Measurements from ENCODE around the gene PAF1. TPM values are rescaled to one million over a fixed set of nuclear protein-coding genes. Genes with fewer than 3 reads are reported as not detected.
A peak's percentile ranks its signal among the peaks of the same experiment; 100 is the strongest.
"Not testable (repeated sequence)": the region's sequence is repeated elsewhere in the genome, so short reads cannot be mapped to it uniquely, and the experiment has no call there.

Gene PAF1
- total RNA-seq, 3 donors from 2014 or later = 48.0 to 50.8 (median 50.2) TPM

DNA sequence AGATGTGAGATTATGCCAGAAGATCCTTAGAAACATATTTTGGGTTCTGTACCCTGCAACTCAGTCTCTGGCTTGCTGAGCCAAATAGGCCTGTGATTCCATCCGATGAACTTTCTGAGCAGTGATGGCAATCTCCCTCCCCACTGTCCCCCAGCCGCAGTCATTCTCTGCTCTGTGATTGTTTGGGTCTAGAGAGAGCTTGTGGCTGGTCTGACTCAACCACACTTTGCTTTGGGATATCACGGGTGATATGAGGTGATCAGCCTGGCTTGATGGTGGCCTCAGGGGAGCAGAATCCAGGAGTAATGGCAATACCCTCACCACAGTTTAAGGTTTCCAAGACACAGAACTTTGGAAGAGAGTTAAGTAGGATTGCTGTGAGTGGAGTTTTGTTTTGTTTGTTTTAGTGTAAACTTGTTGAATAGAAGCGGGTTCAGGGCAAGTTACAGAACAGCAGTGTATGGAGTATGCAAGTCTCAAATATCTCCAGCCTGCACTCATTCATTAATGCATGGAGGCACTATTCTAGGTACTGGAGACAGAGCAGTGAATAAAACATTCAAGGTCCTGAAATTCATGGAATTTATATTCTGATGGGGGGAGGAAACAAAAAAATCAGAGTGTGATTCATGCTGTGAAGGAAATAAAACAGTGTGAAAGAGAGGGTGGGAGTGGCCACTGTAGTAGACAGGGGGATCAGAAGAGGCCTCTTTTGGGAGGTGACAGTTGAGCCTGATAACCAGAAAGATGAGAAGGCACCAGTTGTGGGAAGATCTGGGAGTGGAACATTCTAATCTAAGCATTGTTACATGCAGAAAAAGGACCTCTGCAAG is 43.4 kb downstream of the PAF1 start:
- DNase-seq (no peak), ATAC-seq (no peak)
- Mint-ChIP-seq H3K36me3 (ENCODE audit: insufficient read depth) (peaks cover 41% of the 10 kb centered on the region), H3K27me3 (ENCODE audit: low read depth) (no peaks in the 10 kb centered on the region), H3K4me3 (no peak overlapping the region), H3K9me3 (no peaks in the 10 kb centered on the region), H3K4me1 (ENCODE audit: low read depth) (peaks cover 72% of the 10 kb centered on the region)

DNA sequence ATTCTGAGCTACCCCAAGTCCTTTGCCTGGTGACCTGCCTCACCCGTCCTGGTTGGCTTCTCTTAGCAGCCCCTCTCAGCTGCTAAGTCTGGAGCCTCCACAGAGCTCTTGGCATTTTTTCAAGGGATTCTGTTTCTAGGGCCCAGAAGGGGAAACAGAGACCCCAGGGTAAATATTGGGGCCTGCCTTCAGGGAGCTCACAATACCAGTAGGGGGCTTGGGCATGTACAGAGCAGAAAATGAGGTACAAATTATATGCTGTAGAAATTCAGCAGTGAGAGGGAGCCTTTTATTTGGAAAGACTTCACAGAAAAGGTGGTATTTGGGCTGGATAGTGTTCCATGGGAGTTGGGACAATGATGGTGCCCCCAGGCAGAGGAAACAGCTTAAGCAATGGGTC is 45.0 kb downstream of the PAF1 start:
- no peak for DNase-seq
- ATAC-seq = no peak
- H3K36me3 Mint-ChIP-seq (ENCODE audit: insufficient read depth) = peaks cover 31% of the 10 kb centered on the region
- no peak overlapping the region for H3K4me3 Mint-ChIP-seq
- H3K9me3 Mint-ChIP-seq = no peaks in the 10 kb centered on the region
- H3K27me3 Mint-ChIP-seq (ENCODE audit: low read depth) = no peaks in the 10 kb centered on the region
- H3K4me1 Mint-ChIP-seq (ENCODE audit: low read depth) = peaks cover 65% of the 10 kb centered on the region

DNA sequence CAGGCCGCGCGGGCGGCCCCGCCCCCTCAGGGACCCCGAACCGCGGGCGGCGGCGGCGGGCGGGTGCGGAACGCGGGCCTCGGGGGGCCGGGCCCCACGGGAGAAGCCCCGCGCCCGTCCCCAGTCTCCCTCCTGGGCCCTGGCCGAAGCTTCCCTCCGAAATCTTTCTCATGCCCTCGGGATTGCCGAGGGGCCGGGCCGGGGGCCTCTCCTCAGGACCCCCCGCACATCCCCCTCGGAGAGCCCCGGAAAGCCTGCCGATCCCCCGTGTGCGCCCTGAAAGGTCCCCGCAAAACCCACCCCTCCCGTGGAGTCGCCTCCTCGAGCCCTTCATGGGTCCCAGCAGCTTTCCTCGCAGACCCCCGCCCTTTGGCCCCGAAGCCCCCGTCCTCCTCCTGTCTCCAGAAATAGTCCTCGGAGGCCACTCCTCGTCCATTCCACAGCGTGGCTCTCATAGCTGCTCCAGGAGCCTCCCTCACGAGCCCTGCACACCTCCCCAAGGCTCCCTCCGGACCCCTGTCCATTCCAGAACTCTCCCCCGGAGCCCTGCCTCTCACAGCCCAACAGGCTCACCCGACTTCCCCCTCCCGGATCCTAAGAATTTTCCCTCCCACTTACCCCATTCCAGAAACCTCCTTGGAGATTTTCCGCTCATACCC is 48.1 kb downstream of the PAF1 start:
- ATAC-seq (no peak), DNase-seq (no peak)
- H3K4me3 Mint-ChIP-seq = peak overlapping the region; percentile 86
- H3K9me3 Mint-ChIP-seq = no peaks in the 10 kb centered on the region
- H3K4me1 Mint-ChIP-seq (ENCODE audit: low read depth) = peaks cover 64% of the 10 kb centered on the region
- no peaks in the 10 kb centered on the region for H3K27me3 Mint-ChIP-seq (ENCODE audit: low read depth)
- peaks cover 16% of the 10 kb centered on the region for H3K36me3 Mint-ChIP-seq (ENCODE audit: insufficient read depth)

DNA sequence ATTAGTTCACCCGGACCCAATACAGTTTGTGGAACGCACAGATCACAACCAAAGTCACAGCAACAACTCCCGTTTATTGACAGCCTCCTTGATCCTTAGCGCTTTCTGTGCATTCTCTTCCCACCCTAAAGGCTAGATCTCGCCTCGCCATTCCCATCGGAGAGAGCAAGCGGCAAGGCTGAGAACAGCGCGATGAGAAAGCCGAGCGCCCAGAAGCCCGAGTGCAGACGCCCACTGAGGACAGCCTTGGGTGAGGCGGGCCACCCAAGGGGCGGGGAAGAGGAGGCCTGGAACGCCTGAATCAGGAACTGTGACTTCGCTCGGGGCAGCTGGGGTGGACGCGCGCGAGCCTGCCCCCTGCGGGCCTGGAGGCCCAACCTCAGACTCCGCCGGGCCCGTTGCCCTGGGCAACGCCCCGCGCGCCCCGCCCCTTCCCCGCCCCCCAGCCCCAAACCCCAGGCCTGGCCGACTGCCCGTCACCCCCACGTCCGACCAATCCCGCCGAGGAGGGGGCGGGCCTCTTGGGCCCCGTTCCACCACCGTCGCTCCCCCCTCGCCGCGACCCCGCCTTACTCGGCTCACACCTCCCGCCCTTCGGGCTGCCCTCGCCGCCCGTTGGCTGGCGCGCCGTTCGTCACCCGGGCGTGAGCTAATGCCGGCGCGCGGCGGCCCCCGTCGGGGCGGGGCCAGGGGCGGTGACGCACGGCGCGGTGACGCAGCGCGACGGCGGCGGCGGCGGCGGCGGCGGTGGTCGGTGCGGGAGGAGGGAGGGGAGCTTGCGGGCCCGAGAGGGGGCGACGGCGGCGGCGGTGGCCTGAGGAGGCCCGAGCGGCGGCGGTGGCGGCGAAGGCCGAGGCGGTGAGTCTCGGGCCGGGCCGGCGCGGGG is 48.9 kb downstream of the PAF1 start, which contains the start of gene SAMD4B:
Gene SAMD4B, plus strand, starts transcription at position 703 of the 886 bp plus-strand sequence. CDS start 14,473 bp downstream, outside the sequence.
- ATAC-seq (peak; percentile 89 to 91), DNase-seq (peak; percentile 99)
- Mint-ChIP-seq H3K36me3 (ENCODE audit: insufficient read depth) (peaks cover 13% of the 10 kb centered on the region), H3K27me3 (ENCODE audit: low read depth) (no peaks in the 10 kb centered on the region), H3K4me3 (peak within 1 kb of the TSS; percentile 97), H3K9me3 (no peaks in the 10 kb centered on the region), H3K4me1 (ENCODE audit: low read depth) (peaks cover 63% of the 10 kb centered on the region)

DNA sequence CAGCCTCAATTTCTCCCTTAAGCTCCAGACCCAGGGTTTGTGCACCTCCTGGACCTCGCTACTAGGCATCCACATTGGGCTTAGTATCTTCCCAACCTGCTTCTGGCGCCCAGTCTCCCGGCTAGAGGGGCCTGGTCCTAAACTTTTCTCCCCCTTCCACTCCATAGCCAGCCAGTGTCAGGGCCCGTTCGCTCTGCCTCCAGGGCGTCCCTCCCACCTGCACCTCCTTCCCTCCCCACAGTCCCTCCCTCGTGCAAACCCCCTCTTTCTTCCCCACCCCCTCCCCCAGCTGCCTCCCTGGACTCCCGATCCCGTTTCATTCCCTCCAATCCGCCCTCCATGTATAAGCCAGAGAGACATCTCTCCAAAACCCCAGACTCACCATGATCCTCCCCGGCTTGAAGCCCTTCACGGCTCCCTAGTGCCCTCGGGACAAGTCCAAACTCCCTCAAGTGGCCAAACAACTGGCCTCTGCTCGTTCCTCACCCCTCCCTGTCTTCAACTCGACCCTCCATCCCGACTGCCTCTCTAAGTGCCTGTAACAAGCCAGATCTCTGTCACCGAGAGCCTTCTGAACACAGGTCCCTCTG is 49.7 kb downstream of the PAF1 start:
- ATAC-seq (peak; percentile 15 to 19), DNase-seq (no peak)
- peaks cover 66% of the 10 kb centered on the region for H3K4me1 Mint-ChIP-seq (ENCODE audit: low read depth)
- no peaks in the 10 kb centered on the region for H3K27me3 Mint-ChIP-seq (ENCODE audit: low read depth)
- no peaks in the 10 kb centered on the region for H3K9me3 Mint-ChIP-seq
- peaks cover 13% of the 10 kb centered on the region for H3K36me3 Mint-ChIP-seq (ENCODE audit: insufficient read depth)
- H3K4me3 Mint-ChIP-seq = peak overlapping the region; percentile 97

DNA sequence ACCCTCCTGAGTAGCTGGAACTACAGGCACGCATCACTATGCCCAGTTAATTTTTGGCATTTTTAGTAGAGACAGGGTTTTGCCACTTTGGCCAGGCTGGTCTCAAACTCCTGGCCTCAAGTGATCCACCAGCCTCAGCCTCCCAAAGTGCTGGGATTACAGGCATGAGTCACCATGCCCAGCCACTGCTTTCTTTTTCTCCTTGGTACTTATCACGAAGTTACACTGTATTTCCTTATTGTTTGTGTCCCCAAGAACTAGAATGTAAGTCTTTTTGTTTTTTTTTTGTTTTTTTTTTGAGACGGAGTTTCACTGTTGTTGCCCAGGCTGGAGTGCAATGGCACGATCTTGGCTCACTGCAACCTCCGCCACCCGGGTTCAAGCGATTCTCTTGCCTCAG is 50.8 kb downstream of the PAF1 start:
- H3K4me3 Mint-ChIP-seq = peak overlapping the region; percentile 97
- DNase-seq; H3K36me3 Mint-ChIP-seq (ENCODE audit: insufficient read depth); H3K27me3 Mint-ChIP-seq (ENCODE audit: low read depth); ATAC-seq; H3K9me3 Mint-ChIP-seq: not testable (repeated sequence)
- H3K4me1 Mint-ChIP-seq (ENCODE audit: low read depth) = peaks cover 65% of the 10 kb centered on the region

DNA sequence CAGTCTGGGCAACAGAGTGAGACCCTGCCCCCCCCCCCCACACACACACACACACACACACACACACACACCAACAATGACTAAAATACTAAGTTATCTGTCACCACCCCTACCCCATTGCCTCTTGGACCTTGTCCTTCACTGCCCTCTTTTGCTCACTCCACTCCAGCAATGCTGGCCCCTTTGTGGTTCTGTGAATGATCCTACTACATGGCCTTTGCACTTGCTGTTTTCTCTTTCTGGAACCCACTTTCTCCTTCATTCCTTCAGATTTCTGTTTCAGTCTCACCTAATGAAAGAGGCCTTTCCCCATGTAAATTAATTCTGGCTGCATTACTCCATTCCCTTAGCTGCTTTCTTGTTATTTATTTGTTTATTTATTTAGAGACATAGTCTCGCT is 51.2 kb downstream of the PAF1 start:
- peaks cover 7% of the 10 kb centered on the region for H3K36me3 Mint-ChIP-seq (ENCODE audit: insufficient read depth)
- H3K4me3 Mint-ChIP-seq = peak overlapping the region; percentile 97
- H3K27me3 Mint-ChIP-seq (ENCODE audit: low read depth) = no peaks in the 10 kb centered on the region
- ATAC-seq (no peak), DNase-seq (no peak)
- H3K4me1 Mint-ChIP-seq (ENCODE audit: low read depth) = peaks cover 65% of the 10 kb centered on the region
- H3K9me3 Mint-ChIP-seq = no peaks in the 10 kb centered on the region

DNA sequence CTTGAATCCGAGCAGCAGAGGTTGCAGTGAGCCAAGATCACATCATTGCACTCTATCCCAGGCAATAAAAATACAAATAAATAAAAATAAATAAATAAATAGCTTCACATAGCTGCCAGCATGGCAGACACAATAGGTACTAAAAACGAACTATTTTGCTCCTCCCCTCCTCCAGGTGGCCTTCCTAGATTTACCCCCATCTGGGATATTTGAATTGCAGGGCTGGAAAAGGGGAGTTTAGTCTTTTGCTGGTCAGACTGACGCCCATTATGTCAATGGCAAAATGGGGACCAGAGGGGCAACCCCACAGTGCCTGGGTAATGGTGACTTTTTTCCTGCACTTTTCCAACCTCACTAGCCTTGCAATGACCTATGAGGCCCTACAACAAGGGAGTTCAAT is 54.4 kb downstream of the PAF1 start:
- H3K4me1 Mint-ChIP-seq (ENCODE audit: low read depth) = peaks cover 61% of the 10 kb centered on the region
- peak overlapping the region; percentile 96 for H3K4me3 Mint-ChIP-seq
- no peaks in the 10 kb centered on the region for H3K9me3 Mint-ChIP-seq
- H3K27me3 Mint-ChIP-seq (ENCODE audit: low read depth) = no peaks in the 10 kb centered on the region
- ATAC-seq = no peak
- DNase-seq = no peak
- peaks cover 5% of the 10 kb centered on the region for H3K36me3 Mint-ChIP-seq (ENCODE audit: insufficient read depth)

Other genes with a start within 250 kb of the PAF1 start
- gene NCCRP1, start 194.1 kb downstream of the PAF1 start, total RNA-seq = not detected
- gene SYCN, start 186.8 kb downstream of the PAF1 start, total RNA-seq = under 1 TPM in 2 of 3 donors, not detected in 1; 0.37 to 0.58 TPM
- not detected for gene IFNL3, start 146.1 kb downstream of the PAF1 start, total RNA-seq
- gene IFNL4, start 142.2 kb downstream of the PAF1 start, total RNA-seq = not detected
- gene IFNL2, start 122.7 kb downstream of the PAF1 start, total RNA-seq = not detected
- not detected for gene IFNL1, start 94.7 kb downstream of the PAF1 start, total RNA-seq
- 1 to 10 TPM; 4.2 to 6.7 (median 6.6) TPM for gene LRFN1, start 70.2 kb downstream of the PAF1 start, total RNA-seq
- 100 to 1,000 TPM; 147 to 181 (median 178) TPM for gene GMFG, start 55.1 kb downstream of the PAF1 start, total RNA-seq
- 10 to 100 TPM; 72.6 to 81.6 (median 81.1) TPM for gene SAMD4B, start 48.7 kb downstream of the PAF1 start, total RNA-seq
- 10 to 100 TPM; 39.5 to 43.1 (median 39.7) TPM for gene MED29, start 272 bp upstream of the PAF1 start, total RNA-seq
- 10 to 100 TPM; 39.5 to 50.8 (median 43.7) TPM for gene ZFP36, start 15.7 kb upstream of the PAF1 start, total RNA-seq
- 10 to 100 TPM; 22.0 to 23.7 (median 22.0) TPM for gene PLEKHG2, start 21.6 kb upstream of the PAF1 start, total RNA-seq
- 1,000 to 10,000 TPM; 3,250 to 3,505 (median 3,474) TPM for gene RPS16, start 44.8 kb upstream of the PAF1 start, total RNA-seq
- gene SUPT5H, start 54.5 kb upstream of the PAF1 start, total RNA-seq = 100 to 1,000 TPM; 193 to 201 (median 197) TPM
- gene TIMM50, start 89.7 kb upstream of the PAF1 start, total RNA-seq = 100 to 1,000 TPM; 192 to 211 (median 195) TPM
- 1 to 10 TPM; 1.7 to 3.3 (median 1.7) TPM for gene DLL3, start 107.8 kb upstream of the PAF1 start, total RNA-seq
- not detected for gene SELENOV, start 124.0 kb upstream of the PAF1 start, total RNA-seq
- 1 to 10 TPM; 2.2 to 2.6 (median 2.4) TPM for gene EID2B, start 141.7 kb upstream of the PAF1 start, total RNA-seq
- 10 to 100 TPM; 14.9 to 16.5 (median 16.1) TPM for gene EID2, start 149.1 kb upstream of the PAF1 start, total RNA-seq
- gene LGALS13, start 211.4 kb upstream of the PAF1 start, total RNA-seq = not detected

Measured in activated T-cell treated with anti-CD3 and anti-CD28 coated beads, Interleukin-2, amount 50 U/mL, for 4 hours (primary cell).